GM03348 (cell line): ENCODE measurements around the gene HIVEP3.

Source experiments
- DNase-seq: peaks from one replicate; pipeline ENCODE4 v3.0.0; 2012; ENCODE audit warnings: low spot score

The HIVEP3 gene

GRCh38 chr1:41547781-41548560 lies 370.8 kb downstream of the HIVEP3 start:
- no peak for DNase-seq

- DNase-seq = no peak
Observed at GRCh38 chr1:41547336-41547735, 371.4 kb downstream of the HIVEP3 start.

- no peak for DNase-seq
Observed at GRCh38 chr1:41546833-41547135, 371.9 kb downstream of the HIVEP3 start.

- DNase-seq = peak; percentile 76
Observed at GRCh38 chr1:41545996-41546832, 372.5 kb downstream of the HIVEP3 start.

- no peak for DNase-seq
Observed at GRCh38 chr1:41542196-41542930, 376.4 kb downstream of the HIVEP3 start.

GRCh38 chr1:41541592-41541952 lies 377.1 kb downstream of the HIVEP3 start:
- no peak for DNase-seq

- peak; percentile 44 for DNase-seq
Observed at GRCh38 chr1:41540886-41541591, 377.7 kb downstream of the HIVEP3 start.

GRCh38 chr1:41539999-41540398 lies 378.7 kb downstream of the HIVEP3 start:
- DNase-seq = no peak

GRCh38 chr1:41539418-41539805 lies 379.3 kb downstream of the HIVEP3 start:
- no peak for DNase-seq

- no peak for DNase-seq
Observed at GRCh38 chr1:41538741-41539417, 379.8 kb downstream of the HIVEP3 start.

- DNase-seq = peak; percentile 72
Observed at GRCh38 chr1:41537788-41538351, 380.9 kb downstream of the HIVEP3 start.

GRCh38 chr1:41537251-41537650 lies 381.5 kb downstream of the HIVEP3 start:
- peak; percentile 76 for DNase-seq

GRCh38 chr1:41536361-41536802 lies 382.3 kb downstream of the HIVEP3 start:
- no peak for DNase-seq

GRCh38 chr1:41535716-41536115 lies 383.0 kb downstream of the HIVEP3 start:
- DNase-seq = no peak

GRCh38 chr1:41535276-41535675 lies 383.4 kb downstream of the HIVEP3 start:
- no peak for DNase-seq

GRCh38 chr1:41534181-41535076 lies 384.3 kb downstream of the HIVEP3 start:
- DNase-seq = no peak

- no peak for DNase-seq
Observed at GRCh38 chr1:41533731-41534080, 385.0 kb downstream of the HIVEP3 start.

- no peak for DNase-seq
Observed at GRCh38 chr1:41533016-41533730, 385.5 kb downstream of the HIVEP3 start.

- DNase-seq = no peak
Observed at GRCh38 chr1:41532206-41532975, 386.3 kb downstream of the HIVEP3 start.
